ENCODE results near the gene LCN6. TPM values are rescaled to one million over a fixed set of nuclear protein-coding genes. Genes with fewer than 3 reads are reported as not detected.

The LCN6 gene
- total and polyA plus RNA-seq, 11 donors = 0.81 to 101 (median 18.4) TPM

GRCh38 chr9:136719195-136719880, 29.0 kb downstream of the LCN6 start:
- DNase-seq (peak in 2 of 5 donors; percentile 41 to 57), ATAC-seq (peak in 2 of 4 donors; percentile 0 to 11)
- no peak overlapping the region for H3K4me3 ChIP-seq
- WGBS, 4 donors = 29 to 64% (median 50%) methylated on average over 9 to 24 of the region's 24 CpGs; no CpG with 5 or more reads in 1 of the 4 donors
- no peaks in the 10 kb centered on the region for H3K9me3 ChIP-seq
- no peaks in the 10 kb centered on the region for H3K27me3 ChIP-seq
- no peak for TF ChIP-seq CTCF (IDR thresholded peaks at IDR 0.05)
- no peak for TF ChIP-seq POLR2A (IDR thresholded peaks at IDR 0.05)
- intact Hi-C loops (cut with DNase I) = no loop called here
- H3K27ac ChIP-seq = peak overlapping the region in 10 of 12 donors; percentile 8 to 62 (median 48)
- H3K4me1 ChIP-seq = peaks cover 4 to 77% (median 48%) of the 10 kb centered on the region in 12 donors
- H3K36me3 ChIP-seq = peaks cover 3 to 34% (median 25%) of the 10 kb centered on the region in 9 donors

- Histone ChIP-seq H3K4me1 (peaks cover 4 to 77% (median 54%) of the 10 kb centered on the region in 12 donors), H3K4me3 (no peak overlapping the region), H3K27ac (peak overlapping the region in 7 of 12 donors; percentile 18 to 62 (median 47)), H3K27me3 (peaks cover 0 to 3% (median 0%) of the 10 kb centered on the region in 9 donors), H3K9me3 (no peaks in the 10 kb centered on the region), H3K36me3 (peaks cover 3 to 27% (median 18%) of the 10 kb centered on the region in 9 donors)
- TF ChIP-seq CTCF (IDR thresholded peaks at IDR 0.05) (no peak), POLR2A (IDR thresholded peaks at IDR 0.05) (no peak)
- DNase-seq (no peak), ATAC-seq (no peak)
- intact Hi-C loops (cut with DNase I) = no loop called here
- 80 to 85% (median 82%) methylated on average over 14 to 20 of the region's 20 CpGs for WGBS, 4 donors
Observed at GRCh38 chr9:136718345-136719194, 29.8 kb downstream of the LCN6 start.

DNA sequence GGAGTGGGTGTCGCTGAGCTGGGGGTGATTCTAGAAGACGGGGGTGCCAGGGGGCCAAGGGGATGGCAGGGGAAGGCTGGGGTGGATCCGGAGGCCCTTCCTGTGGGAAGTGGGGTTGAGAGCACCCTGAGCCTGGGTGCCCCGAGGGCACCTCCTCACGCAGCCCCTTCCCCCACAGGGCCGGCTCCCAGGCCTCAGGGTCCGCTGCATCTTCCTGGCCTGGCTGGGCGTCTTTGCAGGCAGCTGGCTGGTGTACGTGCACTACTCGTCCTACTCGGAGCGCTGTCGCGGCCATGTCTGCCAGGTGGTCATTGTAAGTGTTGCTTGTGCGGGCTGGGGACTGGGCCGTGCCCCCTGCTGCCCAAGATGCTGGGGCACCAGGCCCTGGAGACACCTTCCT, 30.9 kb downstream of the LCN6 start:
- peaks cover 0 to 15% (median 6%) of the 10 kb centered on the region in 9 donors for H3K36me3 ChIP-seq
- DNase-seq = peak in 1 of 5 donors; percentile 22
- peaks cover 0 to 13% (median 0%) of the 10 kb centered on the region in 9 donors for H3K27me3 ChIP-seq
- H3K9me3 ChIP-seq = no peaks in the 10 kb centered on the region
- peaks cover 4 to 76% (median 57%) of the 10 kb centered on the region in 12 donors for H3K4me1 ChIP-seq
- TF ChIP-seq CTCF (IDR thresholded peaks at IDR 0.05) (no peak), POLR2A (IDR thresholded peaks at IDR 0.05) (no peak)
- 87 to 93% (median 90%) methylated on average over 11 to 16 of the region's 16 CpGs for WGBS, 4 donors
- H3K4me3 ChIP-seq = no peak overlapping the region
- ATAC-seq = no peak
- intact Hi-C loops (cut with DNase I) = no loop called here
- H3K27ac ChIP-seq = no peak overlapping the region

DNA sequence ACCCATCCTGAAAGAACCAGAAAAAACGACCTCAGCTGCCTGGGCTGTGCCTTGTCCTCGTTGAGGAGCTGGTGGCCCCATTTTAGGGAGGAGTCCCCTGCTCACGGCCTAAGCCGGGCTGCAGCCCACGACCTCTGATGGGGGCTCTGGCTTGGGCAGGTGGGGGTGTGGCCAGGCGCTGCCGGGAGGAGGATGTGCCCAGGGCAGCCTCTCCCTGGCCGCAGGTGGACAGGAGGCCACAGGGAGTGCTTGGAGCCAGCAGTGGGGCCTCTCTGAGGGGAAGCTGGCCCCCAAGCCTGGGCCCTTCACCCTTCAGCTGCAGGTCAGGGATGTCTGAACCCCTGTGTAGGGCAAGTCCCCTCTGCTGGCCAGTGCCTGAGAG, 33.4 kb downstream of the LCN6 start:
- Histone ChIP-seq H3K27me3 (peaks cover 0 to 23% (median 0%) of the 10 kb centered on the region in 9 donors), H3K4me3 (peak overlapping the region in 1 of 12 donors; percentile 15), H3K4me1 (peaks cover 4 to 59% (median 38%) of the 10 kb centered on the region in 12 donors), H3K9me3 (no peaks in the 10 kb centered on the region), H3K27ac (peak overlapping the region; percentile 64 to 91 (median 86)), H3K36me3 (no peaks in the 10 kb centered on the region)
- intact Hi-C loops (cut with DNase I) = loop anchor here in 1 of 10 donors (5.0 kb wide), 1 partner anchor 38 kb away; no protein-coding TSS in a partner anchor
- TF ChIP-seq POLR2A (IDR thresholded peaks at IDR 0.05) (no peak), CTCF (IDR thresholded peaks at IDR 0.05) (no peak)
- no peak for DNase-seq
- WGBS, 4 donors = 50 to 73% (median 55%) methylated on average over 7 to 8 of the region's 8 CpGs
- peak in 3 of 4 donors; percentile 0 to 18 (median 3) for ATAC-seq
